H1 (cell line): ENCODE measurements around the gene U2SURP.

Experiments
- CHD1 ChIP-seq: IDR thresholded peaks from 2 replicates; pipeline ENCODE4 v1.6.1; 2012; ENCODE audit warnings: low read depth, low read length, improper control_type of control experiment
- EZH2 ChIP-seq: fragments of 200-600 bp; sonication (generic); IDR thresholded peaks from 2 replicates; pipeline ENCODE4 v1.7.1; 2012; ENCODE audit warnings: low read depth, mild to moderate bottlenecking, moderate library complexity, low read length, inconsistent platforms; ENCODE audit not compliant: severe bottlenecking
- FOSL1 ChIP-seq: IDR thresholded peaks from 2 replicates; pipeline ENCODE4 v1.6.1; 2011; ENCODE audit warnings: mild to moderate bottlenecking, low read depth, low read length, moderate library complexity; ENCODE audit not compliant: insufficient read depth
- NANOG ChIP-seq: IDR thresholded peaks from 2 replicates; pipeline ENCODE4 v1.6.1; 2011; ENCODE audit warnings: low read length, low read depth, mild to moderate bottlenecking, inconsistent platforms; ENCODE audit not compliant: insufficient read depth, poor library complexity, severe bottlenecking
- POLR2A ChIP-seq, 2 experiments: IDR thresholded peaks; 1 replicate in 1 of 2; 2 replicates in 1 of 2; pipeline ENCODE4 v1.6.1; 2011; ENCODE audit warnings: low read depth in 2 of 2, low read length in 2 of 2, mild to moderate bottlenecking in 2 of 2; ENCODE audit errors: control extremely low read depth in 1 of 2
- RAD21 ChIP-seq, 2 experiments: IDR thresholded peaks in 1 of 2; conservative IDR thresholded peaks in 1 of 2; 2 replicates each; pipeline ENCODE4 v1.6.1; 2011; ENCODE audit warnings: low read depth in 2 of 2, low read length in 2 of 2, improper control_type of control experiment in 1 of 2, inconsistent platforms in 1 of 2, mild to moderate bottlenecking in 1 of 2, moderate library complexity in 1 of 2
- RNF2 ChIP-seq: fragments of 200-900, 300-1000 bp; sonication (generic); IDR thresholded peaks from 2 replicates; pipeline ENCODE4 v1.7.1; 2016; ENCODE audit warnings: borderline replicate concordance, low read depth, mild to moderate bottlenecking, antibody characterized with exemption, low read length; ENCODE audit not compliant: poor library complexity, severe bottlenecking; ENCODE audit errors: missing control alignments
- SIRT6 ChIP-seq: IDR thresholded peaks from one replicate; pipeline ENCODE4 v1.7.1; 2012; ENCODE audit warnings: low read length, inconsistent platforms
- SP1 ChIP-seq: IDR thresholded peaks from 2 replicates; pipeline ENCODE4 v1.6.1; 2011; ENCODE audit warnings: low read depth, low read length
- SP2 ChIP-seq: IDR thresholded peaks from 2 replicates; pipeline ENCODE4 v1.6.1; 2012; ENCODE audit warnings: mild to moderate bottlenecking, low read length, inconsistent platforms
- SUZ12 ChIP-seq: fragments of 200-600 bp; sonication (generic); IDR thresholded peaks from 2 replicates; pipeline ENCODE4 v1.6.1; 2012; ENCODE audit warnings: mild to moderate bottlenecking, inconsistent platforms, low read length, moderate library complexity, mixed read lengths
- TF ChIP-seq, protein P1 (sequence below): IDR thresholded peaks from 2 replicates; pipeline ENCODE4 v1.6.1; 2012; ENCODE audit warnings: inconsistent platforms
- TF ChIP-seq, protein P2 (sequence below), 3 experiments: IDR thresholded peaks; 1 replicate in 2 of 3; 2 replicates in 1 of 3; pipeline versions ENCODE4 v1.5.1 to v1.6.1; 2011; ENCODE audit warnings: low read length in 3 of 3, mild to moderate bottlenecking in 3 of 3, inconsistent platforms in 2 of 3, low read depth in 1 of 3, moderate library complexity in 1 of 3; ENCODE audit not compliant: insufficient read depth in 1 of 3; ENCODE audit errors: control extremely low read depth in 1 of 3
- TF ChIP-seq, protein P3 (sequence below): IDR thresholded peaks from 2 replicates; pipeline ENCODE4 v1.6.1; 2011; ENCODE audit warnings: low read depth, mild to moderate bottlenecking, low read length; ENCODE audit not compliant: insufficient read depth

GRCh38 chr3:142953443-142953842 is 47.9 kb upstream of the U2SURP start:
- TF ChIP-seq, protein P1, sequence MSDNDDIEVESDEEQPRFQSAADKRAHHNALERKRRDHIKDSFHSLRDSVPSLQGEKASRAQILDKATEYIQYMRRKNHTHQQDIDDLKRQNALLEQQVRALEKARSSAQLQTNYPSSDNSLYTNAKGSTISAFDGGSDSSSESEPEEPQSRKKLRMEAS, result no peak
- TF ChIP-seq NANOG (no peak), FOSL1 (no peak), RNF2 (no peak), SP1 (no peak), POLR2A (IDR thresholded peaks at IDR 0.05; ENCODE audit: control extremely low read depth in 1 of 2, low read depth in 2 of 2, low read length in 2 of 2) (no peak), EZH2 (no peak), CHD1 (no peak), SIRT6 (no peak), SUZ12 (no peak), SP2 (no peak), RAD21 (IDR thresholded peaks at IDR 0.05 in 1 of 2, conservative IDR thresholded peaks at IDR 0.05 in 1 of 2; ENCODE audit: low read depth in 2 of 2, low read length in 2 of 2) (no peak)
- TF ChIP-seq, protein P2, sequence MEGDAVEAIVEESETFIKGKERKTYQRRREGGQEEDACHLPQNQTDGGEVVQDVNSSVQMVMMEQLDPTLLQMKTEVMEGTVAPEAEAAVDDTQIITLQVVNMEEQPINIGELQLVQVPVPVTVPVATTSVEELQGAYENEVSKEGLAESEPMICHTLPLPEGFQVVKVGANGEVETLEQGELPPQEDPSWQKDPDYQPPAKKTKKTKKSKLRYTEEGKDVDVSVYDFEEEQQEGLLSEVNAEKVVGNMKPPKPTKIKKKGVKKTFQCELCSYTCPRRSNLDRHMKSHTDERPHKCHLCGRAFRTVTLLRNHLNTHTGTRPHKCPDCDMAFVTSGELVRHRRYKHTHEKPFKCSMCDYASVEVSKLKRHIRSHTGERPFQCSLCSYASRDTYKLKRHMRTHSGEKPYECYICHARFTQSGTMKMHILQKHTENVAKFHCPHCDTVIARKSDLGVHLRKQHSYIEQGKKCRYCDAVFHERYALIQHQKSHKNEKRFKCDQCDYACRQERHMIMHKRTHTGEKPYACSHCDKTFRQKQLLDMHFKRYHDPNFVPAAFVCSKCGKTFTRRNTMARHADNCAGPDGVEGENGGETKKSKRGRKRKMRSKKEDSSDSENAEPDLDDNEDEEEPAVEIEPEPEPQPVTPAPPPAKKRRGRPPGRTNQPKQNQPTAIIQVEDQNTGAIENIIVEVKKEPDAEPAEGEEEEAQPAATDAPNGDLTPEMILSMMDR (IDR thresholded peaks at IDR 0.05; ENCODE audit: control extremely low read depth in 1 of 3, insufficient read depth in 1 of 3, low read depth in 1 of 3, low read length in 3 of 3), result no peak
- TF ChIP-seq, protein P3, sequence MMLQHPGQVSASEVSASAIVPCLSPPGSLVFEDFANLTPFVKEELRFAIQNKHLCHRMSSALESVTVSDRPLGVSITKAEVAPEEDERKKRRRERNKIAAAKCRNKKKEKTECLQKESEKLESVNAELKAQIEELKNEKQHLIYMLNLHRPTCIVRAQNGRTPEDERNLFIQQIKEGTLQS, result no peak
